Activated CD8-positive, alpha-beta memory T cell treated with anti-CD3 and anti-CD28 coated beads for 1 hour (primary cell): ENCODE data around the gene CRELD2.

ENCODE experiments used
- DNase-seq, 2 donors: peaks; one replicate each; pipeline ENCODE4 v3.0.0-alpha.2; 2020; ENCODE audit warnings: low read depth in 1 of 2; ENCODE audit errors: extremely low read depth in 1 of 2

The CRELD2 gene

DNA sequence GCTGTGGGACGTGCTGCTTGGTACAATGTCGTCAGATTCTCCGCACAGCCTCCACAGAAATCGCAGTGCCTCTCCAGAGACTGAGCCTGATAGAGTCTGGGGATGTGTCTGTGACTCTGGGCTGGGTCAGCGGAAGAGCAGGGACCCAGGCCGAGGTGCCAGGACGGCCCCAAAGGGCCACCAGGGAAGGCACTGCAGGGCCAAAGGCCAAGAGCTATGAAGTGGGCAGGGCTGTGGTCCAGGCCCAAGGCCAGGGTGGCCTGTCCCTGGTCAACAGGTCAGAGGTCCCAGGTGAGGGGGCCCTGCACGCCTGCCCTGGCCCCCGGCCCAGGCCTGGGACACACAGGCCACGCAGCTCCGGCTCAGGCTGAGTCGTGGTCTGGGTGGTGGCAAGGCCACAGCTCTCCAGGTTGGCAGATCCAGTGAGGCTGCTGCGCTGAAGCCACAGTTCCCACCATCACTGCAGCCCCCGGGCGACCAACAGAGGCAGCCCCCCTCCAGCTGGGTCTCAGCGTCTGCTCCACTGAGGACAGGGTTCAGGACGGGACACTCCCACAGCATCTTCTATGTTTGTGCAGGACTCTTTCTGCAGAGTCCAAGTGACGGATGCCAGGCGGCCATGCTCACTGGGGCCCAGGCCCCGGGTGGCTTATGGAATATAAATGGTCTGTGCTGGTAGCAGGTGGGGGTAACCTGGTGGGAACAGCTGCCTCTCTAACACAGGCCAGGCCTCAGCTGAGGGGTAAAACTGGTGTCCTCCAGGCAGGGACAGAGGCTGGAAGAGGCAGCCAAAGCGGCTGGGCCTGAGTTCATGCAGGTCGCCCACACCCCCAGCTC, 37.4 kb downstream of the CRELD2 start:
- DNase-seq: no peak

DNA sequence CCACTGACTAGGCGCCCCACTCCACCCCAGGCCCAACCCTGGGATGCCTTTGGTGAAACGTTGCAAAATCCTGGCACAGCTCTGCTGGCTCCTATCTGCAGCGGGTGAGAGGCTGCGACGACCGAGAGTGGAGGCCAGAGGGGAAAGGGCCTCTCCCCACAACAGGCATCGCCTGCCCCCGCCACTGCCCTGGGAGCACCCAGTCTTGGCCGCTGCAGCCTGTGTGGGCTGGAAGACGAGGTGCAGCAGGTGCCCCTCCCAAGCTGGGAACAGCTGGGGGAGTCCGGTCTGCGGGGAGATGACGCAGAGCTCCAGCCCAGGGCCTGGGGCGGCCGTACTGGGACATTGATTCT, 38.0 kb downstream of the CRELD2 start:
- no peak for DNase-seq

GRCh38 chr22:49956914-49957825, 38.7 kb downstream of the CRELD2 start:
- no peak for DNase-seq

DNA sequence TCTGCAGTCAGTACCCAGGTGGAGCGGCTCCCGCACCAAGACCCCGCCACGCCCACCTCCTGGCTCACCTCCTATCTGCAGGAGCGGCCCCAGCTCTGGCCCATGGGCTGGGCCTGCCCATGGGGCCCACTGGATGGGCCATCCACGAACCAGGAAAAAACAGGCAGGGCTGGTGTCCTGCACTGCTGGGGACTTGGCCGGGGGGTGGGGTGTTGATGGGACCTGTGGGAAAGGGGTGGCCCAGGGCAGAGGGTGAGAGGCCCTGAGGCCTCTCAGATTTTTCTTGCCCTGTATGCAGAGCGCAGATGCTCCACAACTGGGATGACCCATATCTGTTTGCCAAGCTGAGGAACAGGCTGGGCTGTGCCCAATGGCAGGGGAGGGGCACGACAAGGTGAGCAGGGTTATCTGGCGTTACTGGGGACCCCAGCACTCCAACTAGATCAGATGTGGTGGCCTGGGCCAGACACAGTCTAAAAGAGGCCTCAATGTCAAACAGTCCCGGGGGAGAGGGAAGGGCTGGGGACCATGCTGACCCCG, 39.5 kb downstream of the CRELD2 start:
- no peak for DNase-seq

DNA sequence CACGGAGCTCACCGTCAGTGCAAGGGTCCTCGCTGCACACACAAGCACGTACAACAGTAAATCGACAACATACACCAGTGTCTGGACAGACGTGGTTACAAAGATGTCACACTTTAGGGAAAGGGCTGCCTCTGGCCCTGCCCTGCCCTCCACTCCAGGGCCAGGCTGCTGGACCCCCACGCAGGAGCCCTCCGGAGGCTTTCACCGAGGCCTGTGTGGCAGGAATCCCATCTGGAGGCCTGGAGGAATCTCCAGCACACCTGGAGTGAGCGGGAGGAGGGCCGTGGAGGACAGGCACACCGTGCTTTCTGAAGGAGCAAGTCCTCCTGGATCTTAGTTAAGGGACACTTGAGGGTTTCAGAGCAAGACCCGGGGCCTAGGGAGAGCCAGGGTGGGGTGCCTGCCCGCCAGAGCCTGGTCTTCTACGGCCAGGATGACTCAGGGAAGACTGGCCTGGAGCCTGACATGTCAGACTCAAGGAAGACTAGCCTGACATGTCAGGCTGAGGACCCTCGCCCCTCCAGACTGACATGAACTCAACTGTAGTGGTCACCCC, 40.0 kb downstream of the CRELD2 start:
- no peak for DNase-seq

DNA sequence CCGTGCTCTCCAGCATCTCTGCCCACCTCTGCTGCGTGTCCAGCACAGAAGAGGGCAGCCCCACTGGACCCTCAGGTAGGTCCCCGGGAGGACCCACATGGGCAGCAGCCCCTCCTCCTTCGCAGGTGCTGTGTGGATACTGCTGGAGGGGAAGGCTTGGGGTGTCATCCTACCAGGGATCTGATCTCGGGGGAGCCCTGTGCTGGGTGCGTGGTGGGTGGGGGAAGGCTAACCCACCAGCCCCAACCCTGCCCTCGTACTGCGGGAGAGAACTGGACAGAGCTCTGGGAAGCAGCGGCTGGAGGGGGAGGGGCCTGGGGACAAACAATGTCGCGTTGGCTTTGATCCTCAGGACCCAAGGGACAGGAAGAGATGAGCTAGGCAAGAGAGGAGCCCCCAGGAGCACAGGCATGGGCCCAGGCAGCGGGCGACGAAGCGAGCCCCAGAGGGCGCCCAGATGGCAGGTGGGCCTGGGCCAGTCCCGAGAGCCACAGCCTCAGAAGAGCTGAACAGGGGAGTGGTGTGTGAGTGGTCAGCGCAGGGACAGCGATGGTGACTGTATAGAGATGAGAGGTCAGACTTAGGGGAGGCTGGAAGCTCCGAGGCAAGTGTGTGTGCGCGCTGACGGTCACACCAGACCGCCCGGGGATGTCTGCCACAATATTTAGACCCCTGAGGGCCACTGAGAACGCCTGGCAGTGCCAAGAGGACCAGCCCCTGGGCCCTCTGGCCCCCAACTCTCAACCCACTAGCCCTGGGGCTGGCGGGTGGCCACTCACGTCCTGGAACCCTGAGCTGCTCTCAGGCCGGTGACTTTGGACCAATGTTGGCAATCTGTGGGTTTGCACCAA, 40.7 kb downstream of the CRELD2 start:
- no peak for DNase-seq

- no peak for DNase-seq
Observed at GRCh38 chr22:49959782-49960158, 41.3 kb downstream of the CRELD2 start.

- peak; percentile 65 to 81 for DNase-seq
Observed at GRCh38 chr22:49960159-49961004, 41.9 kb downstream of the CRELD2 start, which contains the start of gene PIM3. Gene PIM3, plus strand, starts transcription at chr22:49960772. Its CDS starts 176 bp downstream, at chr22:49960948.

GRCh38 chr22:49961005-49961600, 42.7 kb downstream of the CRELD2 start:
- DNase-seq: no peak

- DNase-seq: no peak
Observed at GRCh38 chr22:49961601-49962011, 43.2 kb downstream of the CRELD2 start.

- DNase-seq: peak; percentile 65 to 72
Observed at GRCh38 chr22:49962012-49962750, 43.7 kb downstream of the CRELD2 start.

- DNase-seq: no peak
Observed at GRCh38 chr22:49962751-49963646, 44.6 kb downstream of the CRELD2 start.

DNA sequence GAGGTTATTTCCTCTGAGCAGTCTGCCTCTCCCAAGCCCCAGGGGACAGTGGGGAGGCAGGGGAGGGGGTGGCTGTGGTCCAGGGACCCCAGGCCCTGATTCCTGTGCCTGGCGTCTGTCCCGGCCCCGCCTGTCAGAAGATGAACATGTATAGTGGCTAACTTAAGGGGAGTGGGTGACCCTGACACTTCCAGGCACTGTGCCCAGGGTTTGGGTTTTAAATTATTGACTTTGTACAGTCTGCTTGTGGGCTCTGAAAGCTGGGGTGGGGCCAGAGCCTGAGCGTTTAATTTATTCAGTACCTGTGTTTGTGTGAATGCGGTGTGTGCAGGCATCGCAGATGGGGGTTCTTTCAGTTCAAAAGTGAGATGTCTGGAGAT, 45.2 kb downstream of the CRELD2 start:
- DNase-seq: no peak

DNA sequence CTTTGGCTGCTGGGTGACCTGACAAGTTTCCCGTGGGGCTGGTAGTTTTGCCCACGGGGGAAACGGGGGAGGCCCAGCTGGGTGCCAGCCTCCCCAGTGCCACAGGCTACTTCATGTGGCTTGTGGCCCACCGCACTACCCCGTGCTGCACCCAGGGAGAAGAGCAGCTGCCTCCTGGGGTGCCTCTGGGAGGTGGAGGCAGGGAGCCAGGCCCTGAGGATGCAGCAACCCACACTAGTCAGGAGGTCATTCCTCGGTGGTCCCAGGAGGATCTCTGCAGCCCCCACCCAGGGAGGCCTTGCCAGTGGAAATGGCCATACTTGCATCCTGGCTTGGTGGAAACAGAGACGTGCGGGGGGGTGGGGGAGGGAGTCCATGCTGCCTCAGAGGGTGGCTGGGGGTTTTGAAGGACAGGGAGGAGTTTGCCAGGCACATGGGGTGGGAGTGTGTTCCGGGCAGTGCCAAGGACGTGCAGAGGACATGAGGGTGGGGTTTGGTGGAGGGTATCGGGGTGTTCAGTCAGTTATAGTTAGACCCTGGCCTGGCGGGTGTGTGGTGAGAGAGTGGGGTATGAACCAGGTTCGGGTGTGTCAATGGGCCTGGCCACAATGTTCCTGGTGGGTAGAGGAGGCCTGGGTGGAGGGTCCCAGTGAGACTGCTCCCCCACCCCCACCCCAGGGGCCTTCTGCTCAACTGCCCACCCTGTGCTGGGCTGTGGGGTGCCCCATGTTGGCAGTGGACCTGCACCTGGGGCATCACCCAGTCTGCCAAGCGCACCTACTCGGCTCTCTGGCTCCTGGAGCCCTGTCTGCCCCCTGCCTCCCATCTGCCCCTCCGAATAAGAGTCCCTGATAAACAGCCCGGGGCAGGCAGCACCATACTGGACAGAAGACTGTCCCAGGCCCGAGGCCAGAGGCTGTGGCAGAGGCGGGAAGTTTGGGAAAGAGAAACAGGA, 46.0 kb downstream of the CRELD2 start:
- DNase-seq: no peak

DNA sequence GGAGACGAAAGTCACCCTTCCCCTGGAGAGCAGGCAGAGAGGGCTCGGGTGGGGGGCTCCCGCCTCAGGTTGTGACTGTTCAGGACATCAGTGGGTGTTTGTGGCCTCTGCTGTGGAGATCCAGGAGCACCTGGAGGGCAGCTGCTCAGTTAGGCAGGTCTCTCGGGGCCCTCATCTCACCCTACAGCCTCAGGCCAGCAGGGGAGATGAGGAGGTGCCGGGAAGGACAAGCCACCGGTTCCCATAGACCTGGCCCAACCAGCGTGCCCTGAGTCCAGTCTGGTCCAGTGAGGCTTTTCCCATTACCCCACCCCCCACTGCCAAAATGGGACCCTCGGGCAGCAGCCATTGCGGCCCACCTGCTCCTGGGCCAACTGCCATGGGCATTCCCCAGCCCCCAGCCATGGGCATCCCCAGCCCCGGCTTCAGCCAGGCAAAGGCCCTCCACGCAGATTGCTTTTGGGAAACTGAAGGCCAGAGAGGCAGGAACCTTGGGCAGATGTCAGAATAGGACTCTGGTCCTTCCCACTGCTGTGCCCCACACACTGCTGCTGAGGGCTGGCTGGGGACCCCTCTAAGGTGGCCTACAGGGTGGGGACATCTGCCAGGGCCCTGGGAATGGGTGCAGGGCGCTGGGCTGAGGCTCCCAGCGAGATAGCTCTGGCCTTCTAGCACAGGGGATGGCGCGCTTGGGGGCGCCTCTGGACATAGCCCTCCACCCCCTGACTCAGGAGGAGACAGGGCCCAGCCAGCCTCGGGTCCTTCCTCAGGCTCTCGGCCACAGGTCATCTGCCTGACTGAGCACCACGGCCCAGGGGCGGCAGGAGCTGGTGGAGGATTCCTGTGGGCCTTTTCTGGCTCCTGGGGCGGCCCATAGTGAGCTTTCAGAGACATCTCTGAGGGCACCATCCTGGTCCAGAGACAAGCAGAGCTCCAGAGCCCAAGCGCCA, 46.9 kb downstream of the CRELD2 start:
- no peak for DNase-seq
